Measurements from ENCODE around the gene PAPPA2.

- TF ChIP-seq POLR2A (IDR thresholded peaks at IDR 0.05; ENCODE audit: low read depth, low read length) (no peak), TAF1 (IDR thresholded peaks at IDR 0.05; ENCODE audit: borderline replicate concordance, low read depth, low read length) (no peak), POLR2AphosphoS5 (IDR thresholded peaks at IDR 0.05; ENCODE audit: low read depth, low read length) (no peak)
These were observed 206.8 kb downstream of the PAPPA2 start for GRCh38 chr1:176669782-176670181.
